Muscle layer of duodenum (tissue), 2 donors: Measurements from ENCODE around the gene OR12D3.
"Not testable (repeated sequence)": the region's sequence is repeated elsewhere in the genome, so short reads cannot be mapped to it uniquely, and the experiment has no call there.

Experiments used
- H3K27ac ChIP-seq: one replicate; pipeline ENCODE4 v1.7.0; 2013; ENCODE audit warnings: mild to moderate bottlenecking, low read length
- H3K27me3 ChIP-seq: one replicate; pipeline ENCODE4 v1.7.0; 2013; ENCODE audit warnings: low read depth, mild to moderate bottlenecking, control low read depth, low read length
- H3K36me3 ChIP-seq, 2 donors: one replicate each; pipeline ENCODE4 v1.7.0; 2013; ENCODE audit warnings: low read length in 2 of 2, control low read depth in 1 of 2, mild to moderate bottlenecking in 1 of 2; ENCODE audit not compliant: insufficient read depth in 2 of 2, control insufficient read depth in 1 of 2
- H3K4me1 ChIP-seq, 2 donors: one replicate each; pipeline ENCODE4 v1.7.0; 2013; ENCODE audit warnings: low read length in 2 of 2, mild to moderate bottlenecking in 2 of 2, control low read depth in 1 of 2, moderate library complexity in 1 of 2; ENCODE audit not compliant: insufficient read depth in 2 of 2, control insufficient read depth in 1 of 2
- H3K4me3 ChIP-seq, 2 donors: one replicate each; pipeline ENCODE4 v1.7.0; 2013; ENCODE audit warnings: low read length in 2 of 2, low read depth in 1 of 2, mild to moderate bottlenecking in 1 of 2
- H3K9me3 ChIP-seq, 2 donors: one replicate each; pipeline ENCODE4 v1.7.0; 2013; ENCODE audit warnings: low read length in 2 of 2, control low read depth in 1 of 2, mild to moderate bottlenecking in 1 of 2; ENCODE audit not compliant: control insufficient read depth in 1 of 2
- donor health status: healthy.

The OR12D3 gene

DNA sequence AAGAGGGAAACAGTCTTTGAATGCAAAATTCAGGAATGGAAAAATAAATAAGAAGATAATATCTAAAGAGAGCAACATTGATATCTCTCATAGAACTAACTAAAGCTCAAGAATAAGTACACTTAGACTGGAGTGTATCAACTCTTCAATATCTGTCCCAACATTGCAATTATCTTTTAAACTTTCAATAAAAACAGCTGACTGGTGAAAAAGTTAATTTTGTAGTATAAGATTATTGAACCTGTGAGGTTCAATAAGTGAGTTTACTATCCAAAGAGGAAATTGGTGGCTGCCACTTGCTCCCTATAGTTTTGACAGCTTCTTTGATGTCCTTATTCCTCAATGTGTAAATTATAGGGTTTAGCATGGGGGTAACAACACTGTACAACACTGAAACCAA lies 20.1 kb downstream of the OR12D3 start:
- H3K4me1 ChIP-seq: no peaks in the 10 kb centered on the region
- no peak overlapping the region for H3K27ac ChIP-seq
- no peaks in the 10 kb centered on the region for H3K27me3 ChIP-seq
- peaks cover 0 to 6% of the 10 kb centered on the region in 2 donors for H3K9me3 ChIP-seq
- H3K4me3 ChIP-seq: no peak overlapping the region
- H3K36me3 ChIP-seq: no peaks in the 10 kb centered on the region

DNA sequence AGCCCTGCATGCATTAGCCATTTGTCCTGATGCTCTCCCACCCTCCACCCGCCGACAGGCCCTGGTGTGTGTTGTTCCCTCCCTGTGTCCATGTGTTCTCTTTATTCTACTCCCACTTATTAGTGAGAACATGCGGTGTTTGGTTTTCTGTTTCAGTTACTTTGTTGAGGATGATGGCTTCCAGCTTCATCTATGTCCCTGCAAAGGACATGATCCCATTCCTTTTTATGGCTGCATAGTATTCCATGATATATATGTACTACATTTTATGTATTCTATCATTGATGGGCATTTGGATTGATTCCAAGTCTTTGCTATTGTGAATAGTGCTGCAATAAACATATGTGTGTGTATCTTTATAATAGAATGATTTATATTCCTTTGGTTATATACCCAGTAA lies 25.7 kb downstream of the OR12D3 start:
- not testable (repeated sequence) for H3K4me3 ChIP-seq, H3K4me1 ChIP-seq, H3K27me3 ChIP-seq, H3K36me3 ChIP-seq, H3K9me3 ChIP-seq, H3K27ac ChIP-seq

DNA sequence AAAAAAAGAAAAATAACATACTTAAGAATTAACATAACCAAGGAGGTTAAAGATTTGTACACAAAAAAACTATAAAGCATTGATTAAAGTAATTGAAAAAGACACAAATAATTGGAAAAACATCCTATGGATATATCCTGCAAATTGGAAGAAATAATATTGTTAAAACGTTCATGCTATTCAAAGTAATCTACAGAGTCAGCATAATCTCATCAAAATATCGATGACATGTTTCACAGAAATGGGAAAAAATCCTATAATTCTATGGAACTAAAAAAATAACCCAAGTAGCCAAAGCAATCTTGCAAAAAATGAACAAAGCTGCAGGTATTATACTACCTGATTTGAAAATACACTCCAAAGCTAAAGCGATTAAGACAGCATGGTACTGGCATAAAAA lies 29.7 kb downstream of the OR12D3 start:
- Histone ChIP-seq H3K4me3 (no peak overlapping the region), H3K27ac (no peak overlapping the region), H3K4me1 (no peaks in the 10 kb centered on the region), H3K9me3 (peaks cover 0 to 3% of the 10 kb centered on the region in 2 donors), H3K36me3 (no peaks in the 10 kb centered on the region), H3K27me3 (no peaks in the 10 kb centered on the region)

DNA sequence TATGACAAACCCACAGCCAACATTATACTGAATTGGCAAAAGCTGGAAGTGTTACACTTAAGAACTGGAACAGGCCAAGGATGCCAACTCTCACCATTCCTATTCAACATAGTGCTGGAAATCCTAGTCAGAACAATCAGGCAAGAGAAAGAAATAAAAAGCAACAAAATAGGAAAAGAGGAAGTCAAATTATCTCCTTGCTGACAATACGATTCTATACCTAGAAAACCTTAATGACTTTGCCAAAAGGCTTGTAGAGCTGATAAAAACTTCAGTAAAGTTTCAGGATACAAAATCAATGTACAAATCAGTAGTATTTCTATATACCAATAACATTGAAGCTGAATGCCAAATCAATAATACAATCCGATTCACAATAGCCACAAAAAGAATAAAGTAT lies 38.8 kb downstream of the OR12D3 start:
- H3K4me3 ChIP-seq: no peak overlapping the region
- no peak overlapping the region for H3K27ac ChIP-seq
- no peaks in the 10 kb centered on the region for H3K27me3 ChIP-seq
- H3K36me3 ChIP-seq: no peaks in the 10 kb centered on the region
- no peaks in the 10 kb centered on the region for H3K9me3 ChIP-seq
- H3K4me1 ChIP-seq: no peaks in the 10 kb centered on the region

DNA sequence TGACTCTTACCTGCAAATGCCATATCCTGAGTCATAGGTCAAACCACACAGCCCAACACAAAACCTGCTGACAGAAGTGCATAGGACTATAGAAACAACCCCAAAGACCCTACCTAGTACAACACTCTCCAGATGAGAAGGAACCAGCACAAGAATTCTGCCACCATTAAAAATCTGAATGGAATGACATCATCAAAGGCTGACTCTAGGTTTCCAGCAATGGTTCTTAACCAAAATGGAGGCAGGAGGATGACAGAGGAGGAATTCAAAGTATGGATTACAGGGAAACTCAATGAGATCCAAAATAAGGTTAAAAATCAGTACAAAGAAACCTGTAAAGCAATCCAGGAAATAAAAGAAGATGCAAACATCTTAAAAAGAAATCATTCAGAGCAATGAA lies 42.4 kb downstream of the OR12D3 start:
- no peaks in the 10 kb centered on the region for H3K27me3 ChIP-seq
- H3K36me3 ChIP-seq: no peaks in the 10 kb centered on the region
- no peaks in the 10 kb centered on the region for H3K4me1 ChIP-seq
- H3K27ac ChIP-seq: no peak overlapping the region
- H3K9me3 ChIP-seq: no peaks in the 10 kb centered on the region
- H3K4me3 ChIP-seq: no peak overlapping the region

DNA sequence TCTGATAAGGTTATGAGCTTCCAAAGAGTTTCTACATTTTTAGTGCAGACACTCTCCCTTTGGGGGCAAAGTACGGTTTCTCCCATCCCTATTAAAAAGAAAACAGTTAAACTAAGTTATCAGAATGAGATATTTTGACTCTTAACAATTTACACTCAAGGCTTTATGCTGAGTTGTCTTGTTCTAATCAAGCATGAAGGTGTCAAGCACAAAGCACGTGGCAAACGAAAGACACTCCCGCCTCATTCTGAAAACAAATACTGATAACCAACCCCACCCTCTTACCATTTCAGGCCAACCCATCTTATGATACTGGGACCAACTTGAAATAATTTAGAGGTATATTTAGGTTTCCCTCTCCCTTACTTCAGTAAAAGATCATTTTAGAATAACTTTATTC lies 49.3 kb downstream of the OR12D3 start:
- Histone ChIP-seq H3K27ac (no peak overlapping the region), H3K4me1 (no peaks in the 10 kb centered on the region), H3K9me3 (no peaks in the 10 kb centered on the region), H3K27me3 (no peaks in the 10 kb centered on the region), H3K4me3 (no peak overlapping the region), H3K36me3 (no peaks in the 10 kb centered on the region)
